Measurements from ENCODE around the gene S100PBP.

S100PBP gene

DNA sequence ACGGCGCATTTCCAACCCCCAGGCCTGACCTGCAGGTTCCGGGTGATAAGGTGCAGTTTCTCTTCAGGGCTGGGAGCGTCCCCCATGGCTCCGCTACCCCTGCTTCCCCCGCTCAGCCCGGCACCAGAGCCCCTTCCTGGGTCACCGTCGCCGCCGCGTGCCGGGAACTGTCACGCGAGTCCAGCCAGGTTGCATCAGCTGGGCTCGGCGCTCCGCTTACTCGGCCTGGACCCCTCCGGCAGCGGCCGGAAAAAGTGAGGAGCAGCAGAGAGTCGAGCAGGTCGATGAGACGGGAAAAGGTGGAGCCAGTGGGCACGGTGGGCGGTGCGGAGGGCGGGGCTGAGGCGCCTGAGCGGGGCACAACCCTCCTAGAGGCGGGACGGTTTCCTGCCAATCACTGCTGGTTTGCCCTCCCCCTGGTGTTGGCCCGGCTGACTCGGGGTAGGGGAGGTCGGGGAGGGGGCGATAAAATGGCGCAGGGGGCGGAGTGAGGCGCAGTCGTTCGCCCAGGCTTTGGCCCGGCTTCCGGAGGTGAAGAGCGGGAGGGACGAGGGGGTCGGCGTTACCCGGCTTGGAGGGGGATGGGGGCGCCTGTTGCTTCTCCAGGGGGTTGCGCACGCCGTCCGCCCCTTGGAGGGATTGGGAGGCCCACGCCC lies at the start of gene S100PBP, which contains the start of gene YARS1:
S100PBP (plus strand) TSS at position 495 of the 656 bp plus-strand sequence. CDS start 8,447 bp downstream, outside the sequence.
YARS1 (minus strand) TSS at position 200 of the 656 bp plus-strand sequence; CDS start at position 86, 114 bp downstream.
- peak; percentile 92 for DNase-seq (ENCODE audit: low read depth, low spot score)

DNA sequence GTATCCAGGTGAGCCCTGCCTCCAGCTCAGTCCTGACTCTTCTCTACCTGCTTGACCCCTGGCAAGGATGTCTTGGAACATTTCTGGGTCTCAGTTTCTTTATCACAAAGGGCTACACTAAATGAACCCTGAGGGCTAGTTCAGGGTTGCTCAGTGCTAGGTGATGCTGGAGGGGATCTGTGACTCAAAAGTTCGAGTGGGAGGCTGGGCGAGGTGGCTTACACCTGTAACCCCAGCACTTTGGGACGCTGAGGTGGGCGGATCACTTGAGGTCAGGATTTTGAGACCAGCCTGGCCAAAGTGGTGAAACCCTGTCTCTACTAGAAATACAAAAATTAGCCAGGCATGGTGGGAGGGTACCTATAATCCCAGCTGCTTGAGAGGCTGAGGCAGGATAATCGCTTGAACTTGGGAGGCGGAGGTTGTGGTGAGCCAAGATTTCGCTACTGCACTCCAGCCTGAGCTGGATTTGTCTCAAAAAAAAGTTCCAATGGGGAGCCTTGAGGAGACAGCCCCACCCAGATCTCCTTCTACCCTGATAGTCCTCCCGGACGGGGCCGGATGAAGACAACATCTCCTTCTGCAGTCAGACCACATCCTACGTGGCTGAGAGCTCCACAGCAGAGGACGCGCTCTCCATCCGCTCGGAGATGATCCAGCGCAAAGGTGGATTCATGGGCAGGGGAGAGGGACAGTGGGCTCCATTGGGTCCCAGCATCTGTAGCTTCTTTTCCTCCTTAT lies 49.2 kb upstream of the S100PBP start:
- DNase-seq (ENCODE audit: low read depth, low spot score), result no peak

GRCh38 chr1:32769524-32770220 lies 47.8 kb upstream of the S100PBP start:
- no peak for DNase-seq (ENCODE audit: low read depth, low spot score)

- no peak for DNase-seq (ENCODE audit: low read depth, low spot score)
Measured at GRCh38 chr1:32770221-32770731, 47.2 kb upstream of the S100PBP start.

DNA sequence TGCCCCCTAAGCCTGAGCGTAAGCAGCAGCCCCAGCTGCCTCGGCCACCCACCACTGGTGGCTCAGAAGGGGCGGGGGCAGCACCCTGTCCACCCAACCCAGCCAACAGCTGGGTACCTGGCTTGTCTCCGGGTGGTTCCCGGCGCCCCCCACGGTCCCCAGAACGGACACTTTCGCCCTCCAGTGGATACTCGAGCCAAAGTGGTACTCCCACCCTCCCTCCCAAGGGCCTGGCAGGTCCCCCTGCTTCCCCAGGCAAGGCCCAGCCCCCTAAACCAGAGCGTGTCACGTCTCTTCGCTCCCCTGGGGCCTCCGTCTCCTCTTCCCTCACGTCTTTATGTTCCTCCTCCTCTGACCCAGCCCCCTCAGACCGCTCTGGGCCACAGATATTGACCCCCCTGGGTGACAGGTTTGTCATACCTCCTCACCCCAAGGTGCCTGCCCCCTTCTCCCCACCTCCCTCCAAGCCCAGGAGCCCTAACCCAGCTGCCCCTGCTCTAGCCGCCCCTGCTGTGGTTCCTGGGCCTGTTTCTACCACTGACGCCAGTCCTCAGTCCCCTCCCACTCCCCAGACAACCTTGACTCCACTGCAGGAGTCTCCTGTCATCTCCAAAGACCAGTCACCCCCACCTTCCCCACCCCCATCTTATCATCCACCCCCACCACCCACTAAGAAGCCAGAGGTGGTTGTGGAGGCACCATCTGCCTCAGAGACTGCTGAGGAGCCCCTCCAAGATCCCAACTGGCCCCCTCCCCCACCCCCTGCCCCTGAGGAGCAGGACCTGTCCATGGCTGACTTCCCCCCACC lies 46.5 kb upstream of the S100PBP start:
- no peak for DNase-seq (ENCODE audit: low read depth, low spot score)

GRCh38 chr1:32771561-32772280 lies 45.7 kb upstream of the S100PBP start:
- no peak for DNase-seq (ENCODE audit: low read depth, low spot score)

DNA sequence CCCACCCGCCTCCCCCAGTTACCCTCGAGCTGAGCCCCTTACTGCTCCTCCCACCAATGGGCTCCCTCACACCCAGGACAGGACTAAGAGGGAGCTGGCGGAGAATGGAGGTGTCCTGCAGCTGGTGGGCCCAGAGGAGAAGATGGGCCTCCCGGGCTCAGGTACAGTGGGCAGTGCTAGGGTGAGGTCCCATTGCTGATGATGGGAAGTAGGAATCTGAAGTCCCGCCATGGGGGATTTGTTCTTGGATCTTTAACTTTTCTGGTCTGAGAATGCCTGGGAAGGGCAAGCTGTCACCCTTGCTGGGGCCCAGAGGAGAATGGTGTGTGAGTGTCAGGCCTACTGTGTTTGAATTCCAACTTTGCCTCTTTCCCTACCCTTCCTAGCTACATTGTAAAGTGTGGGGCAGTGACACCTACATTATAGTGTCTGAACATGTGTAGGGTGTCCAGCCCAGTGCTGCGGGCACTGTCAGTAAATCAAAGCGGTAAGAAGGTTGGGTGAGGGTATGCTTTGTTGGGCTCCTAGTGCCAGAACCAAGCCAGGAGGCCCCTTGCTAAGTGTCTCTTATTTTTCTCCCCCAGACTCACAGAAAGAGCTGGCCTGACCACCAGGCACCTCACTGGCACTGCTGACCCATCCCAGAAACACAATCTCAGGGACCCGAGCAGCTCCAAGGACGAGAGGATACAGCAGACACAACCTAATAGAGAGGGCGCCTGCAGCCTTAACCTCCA lies 45.0 kb upstream of the S100PBP start:
- DNase-seq (ENCODE audit: low read depth, low spot score), result no peak

- DNase-seq (ENCODE audit: low read depth, low spot score), result no peak
Measured at GRCh38 chr1:32773018-32773763, 44.3 kb upstream of the S100PBP start.

GRCh38 chr1:32773764-32774463 lies 43.5 kb upstream of the S100PBP start:
- no peak for DNase-seq (ENCODE audit: low read depth, low spot score)

GRCh38 chr1:32774464-32774808 lies 43.0 kb upstream of the S100PBP start:
- no peak for DNase-seq (ENCODE audit: low read depth, low spot score)

DNA sequence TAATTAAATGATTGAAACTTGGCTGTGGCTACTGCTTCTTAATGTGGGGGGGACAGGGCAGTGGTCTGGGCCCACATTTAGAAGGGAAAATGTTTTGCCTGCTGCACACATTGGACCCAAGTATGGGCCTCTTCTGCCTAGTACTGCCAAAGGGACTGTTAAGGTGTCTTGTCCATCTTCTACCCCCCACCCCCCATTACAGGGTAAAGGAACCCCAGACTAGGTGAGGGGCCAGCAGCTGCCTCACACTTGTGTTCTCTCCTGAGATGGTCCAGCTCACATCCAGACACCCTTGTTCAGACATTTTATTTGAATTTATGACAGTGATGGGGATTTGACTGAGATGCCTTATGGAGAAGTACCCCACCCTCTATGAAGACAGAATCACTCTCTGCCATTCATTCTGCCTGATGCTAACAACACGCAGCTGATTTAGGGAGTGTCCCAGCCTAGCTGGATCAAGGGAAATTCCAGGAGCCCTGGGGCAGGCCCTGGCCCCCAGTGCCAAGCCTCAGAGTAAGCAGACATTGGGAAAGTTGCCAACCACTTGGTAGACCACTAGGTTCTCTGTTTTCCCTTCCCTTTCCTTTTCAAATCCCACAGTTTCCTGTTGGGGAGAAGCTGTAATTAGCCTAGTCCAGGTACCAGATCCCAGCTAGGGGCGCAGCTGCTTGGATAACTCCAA lies 42.4 kb upstream of the S100PBP start:
- no peak for DNase-seq (ENCODE audit: low read depth, low spot score)

DNA sequence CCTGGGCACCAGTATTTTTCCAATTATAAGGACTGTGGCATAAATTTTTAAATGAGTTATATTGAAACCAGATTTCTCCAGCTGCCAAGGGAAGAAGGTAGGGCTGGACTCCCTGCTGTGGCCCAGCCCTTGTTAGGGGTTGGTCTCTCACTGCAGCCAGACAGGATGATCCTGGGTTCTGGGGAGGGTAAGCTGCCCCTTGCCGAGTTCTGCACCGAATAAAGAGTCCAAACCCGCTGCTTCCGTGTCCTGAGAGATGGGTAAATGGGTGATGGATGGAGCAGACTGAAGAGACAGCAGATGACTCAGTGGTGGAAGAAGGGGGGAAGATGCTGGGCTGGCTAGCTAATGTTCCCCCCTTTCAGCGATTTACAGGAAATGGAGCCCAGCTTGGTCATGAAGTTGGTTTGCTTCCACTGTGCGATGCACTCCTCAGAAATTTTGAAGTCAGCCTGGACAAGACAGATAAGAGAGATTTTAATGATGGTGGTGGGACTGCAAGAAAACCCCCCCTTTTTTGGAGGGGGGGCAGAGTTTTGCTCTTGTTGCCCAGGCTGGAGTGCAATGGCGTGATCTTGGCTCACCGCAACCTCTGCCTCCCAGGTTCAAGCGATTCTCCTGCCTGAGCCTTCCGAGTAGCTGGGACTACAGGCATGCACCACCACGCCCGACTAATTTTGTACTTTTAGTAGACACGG lies 41.7 kb upstream of the S100PBP start:
- DNase-seq (ENCODE audit: low read depth, low spot score), result no peak

DNA sequence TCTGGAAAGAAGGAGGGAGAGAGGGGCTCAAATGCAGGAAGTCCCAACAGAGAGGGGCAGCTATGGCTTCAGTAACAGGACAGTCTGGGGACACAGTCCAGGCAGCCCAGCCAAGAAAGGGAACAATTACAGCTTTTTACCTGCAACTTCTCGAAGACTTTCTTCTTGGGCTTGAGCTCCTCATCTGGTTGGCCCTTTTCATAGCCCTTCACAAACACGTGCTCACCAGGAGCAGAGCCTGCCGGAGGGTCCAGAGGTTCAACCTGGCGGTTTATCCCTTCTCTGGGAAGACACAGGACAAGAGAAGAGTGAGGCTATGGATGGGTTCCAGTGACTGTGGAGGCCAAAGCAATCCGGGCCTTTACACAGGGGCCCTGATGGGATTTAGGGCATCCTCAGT lies 38.2 kb upstream of the S100PBP start:
- no peak for DNase-seq (ENCODE audit: low read depth, low spot score)

DNA sequence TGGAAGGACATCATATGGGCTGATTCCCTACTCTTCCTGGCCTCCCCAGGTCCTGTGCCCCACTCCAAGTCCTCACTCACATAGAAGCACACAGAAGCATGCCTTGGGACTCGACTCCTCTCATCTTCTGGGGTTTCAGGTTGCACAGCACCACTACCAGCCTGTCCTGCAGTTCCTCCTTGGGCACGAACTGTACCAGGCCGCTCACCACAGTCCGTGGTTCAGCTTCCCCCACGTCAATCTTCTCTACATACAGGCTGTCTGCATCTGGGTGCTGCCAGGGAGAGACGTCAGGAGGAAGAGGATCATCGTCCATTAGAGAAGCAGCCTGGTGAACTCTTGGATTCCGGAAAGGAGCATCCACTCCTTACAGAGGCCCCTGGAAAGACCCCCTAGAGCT lies 37.4 kb upstream of the S100PBP start:
- no peak for DNase-seq (ENCODE audit: low read depth, low spot score)

- DNase-seq (ENCODE audit: low read depth, low spot score), result no peak
Measured at GRCh38 chr1:32780628-32781234, 36.7 kb upstream of the S100PBP start.

DNA sequence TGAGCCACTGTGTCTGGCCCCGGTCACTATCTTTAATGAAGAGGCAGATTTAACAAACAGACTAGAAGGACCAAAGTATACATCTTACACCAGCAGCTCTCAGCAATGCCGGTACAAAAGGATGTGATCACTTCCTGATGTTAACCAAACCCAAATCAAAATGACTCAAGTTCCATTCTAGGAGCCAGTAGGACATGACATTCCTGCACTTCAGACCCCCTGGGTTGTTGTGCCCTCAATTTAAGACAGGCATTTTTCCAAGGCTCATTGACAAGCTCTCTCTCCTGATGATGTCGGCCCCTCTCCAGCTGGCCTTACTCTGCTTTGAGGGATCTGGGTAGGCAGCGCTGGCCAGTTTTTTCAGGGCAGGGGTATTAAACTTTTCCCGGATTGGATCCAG lies 35.4 kb upstream of the S100PBP start:
- no peak for DNase-seq (ENCODE audit: low read depth, low spot score)

DNA sequence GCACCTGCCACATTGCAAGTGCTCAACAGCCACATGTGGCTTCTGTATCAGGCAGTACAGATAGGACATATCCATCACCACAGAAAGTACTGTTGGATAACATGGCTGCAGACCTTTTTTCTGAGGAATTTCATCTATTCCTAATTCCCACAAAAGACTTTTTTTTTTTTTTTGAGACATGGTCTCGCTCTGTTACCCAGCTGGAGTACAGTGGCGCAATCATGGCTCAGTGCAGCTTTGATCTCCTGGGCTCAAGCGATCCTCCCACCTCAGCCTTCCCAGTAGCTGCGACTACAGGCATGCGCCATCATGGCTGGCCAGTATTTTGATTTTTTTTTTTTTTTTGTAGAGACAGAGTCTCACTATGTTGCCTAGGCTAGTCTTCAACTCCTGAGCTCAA lies 33.6 kb upstream of the S100PBP start:
- DNase-seq (ENCODE audit: low read depth, low spot score), result no peak

All from smooth muscle cell of the brain vasculature (primary cell).